ENCODE measurements around the gene LRRC25.
A peak's percentile ranks its signal among the peaks of the same experiment; 100 is the strongest.

GRCh38 chr19:18388100-18388959 lies 9.1 kb downstream of the LRRC25 start:
- TF ChIP-seq ZNF384 (IDR thresholded peaks at IDR 0.05): no peak
- TF ChIP-seq SUZ12 (IDR thresholded peaks at IDR 0.05): no peak
- no peak for TF ChIP-seq FOXA1 (IDR thresholded peaks at IDR 0.05)
- no peak; the same call in 1 of the 2 replicates for TF ChIP-seq CTBP1 (IDR thresholded peaks at IDR 0.05; ENCODE audit: borderline replicate concordance)
- no peak for TF ChIP-seq ARNT (IDR thresholded peaks at IDR 0.05)
- no peak for TF ChIP-seq SP1 (IDR thresholded peaks at IDR 0.05)
- peak; percentile 77 for TF ChIP-seq L3MBTL2 (conservative IDR thresholded peaks at IDR 0.05)
